Skin of body (tissue), 2 donors: ENCODE results near the gene LIMS2. TPM values are rescaled to one million over a fixed set of nuclear protein-coding genes. Genes with fewer than 3 reads are reported as not detected.

Experiments used
- DNase-seq: peaks from one replicate; lab custom pipeline; 2025; lab: John Stamatoyannopoulos, UW
- total RNA-seq: library from RNA; depleted of rRNA; stranded (reverse); fragments of >200 nt; gene quantifications from one replicate; pipeline ENCODE4 v1.2.3, GENCODE V29; 2014

The LIMS2 gene
- total RNA-seq, 1 donor from 2014 or later, result 3.8 TPM

DNA sequence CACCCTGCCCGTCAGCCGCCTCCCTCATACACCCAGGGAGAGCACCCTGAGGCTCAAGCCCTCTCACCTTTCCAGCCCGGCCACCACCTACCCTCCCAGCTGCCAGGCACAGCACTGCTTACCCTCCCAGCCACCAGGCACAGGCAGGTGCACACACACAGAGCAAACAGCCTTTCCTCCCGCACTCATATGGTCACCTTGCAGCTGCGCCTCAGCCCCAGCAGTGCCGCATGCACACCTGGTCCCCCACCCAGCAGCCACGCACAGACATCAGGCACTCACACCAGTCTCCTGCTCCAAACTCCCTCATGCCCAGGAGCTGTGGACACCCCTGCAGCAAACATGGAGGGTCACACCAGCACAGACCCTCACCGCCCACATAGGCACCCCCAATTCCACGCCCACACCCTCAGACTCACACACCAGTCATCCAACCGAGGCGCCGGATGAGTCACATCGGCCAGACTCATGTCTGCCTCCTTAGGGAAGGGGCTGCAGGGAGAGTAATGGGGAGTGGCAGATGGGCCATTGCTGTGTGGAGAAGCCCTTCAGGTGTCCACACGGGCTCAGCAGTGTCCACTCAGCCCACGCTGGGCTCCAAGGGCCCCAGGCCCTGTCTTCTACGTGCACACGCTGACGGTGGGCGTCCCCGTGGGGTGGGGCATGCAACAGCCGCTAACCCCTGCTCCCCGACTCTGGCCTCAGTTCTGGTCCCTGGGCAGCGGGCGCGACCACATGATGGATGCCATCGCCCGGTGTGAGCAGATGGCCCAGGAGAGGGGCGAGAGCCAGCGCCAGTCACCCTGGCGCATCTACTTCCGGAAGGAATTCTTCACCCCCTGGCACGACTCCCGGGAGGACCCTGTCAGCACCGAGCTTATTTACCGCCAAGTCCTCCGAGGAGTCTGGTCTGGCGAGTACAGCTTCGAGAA, 51.7 kb downstream of the LIMS2 start:
- DNase-seq, result no peak

DNA sequence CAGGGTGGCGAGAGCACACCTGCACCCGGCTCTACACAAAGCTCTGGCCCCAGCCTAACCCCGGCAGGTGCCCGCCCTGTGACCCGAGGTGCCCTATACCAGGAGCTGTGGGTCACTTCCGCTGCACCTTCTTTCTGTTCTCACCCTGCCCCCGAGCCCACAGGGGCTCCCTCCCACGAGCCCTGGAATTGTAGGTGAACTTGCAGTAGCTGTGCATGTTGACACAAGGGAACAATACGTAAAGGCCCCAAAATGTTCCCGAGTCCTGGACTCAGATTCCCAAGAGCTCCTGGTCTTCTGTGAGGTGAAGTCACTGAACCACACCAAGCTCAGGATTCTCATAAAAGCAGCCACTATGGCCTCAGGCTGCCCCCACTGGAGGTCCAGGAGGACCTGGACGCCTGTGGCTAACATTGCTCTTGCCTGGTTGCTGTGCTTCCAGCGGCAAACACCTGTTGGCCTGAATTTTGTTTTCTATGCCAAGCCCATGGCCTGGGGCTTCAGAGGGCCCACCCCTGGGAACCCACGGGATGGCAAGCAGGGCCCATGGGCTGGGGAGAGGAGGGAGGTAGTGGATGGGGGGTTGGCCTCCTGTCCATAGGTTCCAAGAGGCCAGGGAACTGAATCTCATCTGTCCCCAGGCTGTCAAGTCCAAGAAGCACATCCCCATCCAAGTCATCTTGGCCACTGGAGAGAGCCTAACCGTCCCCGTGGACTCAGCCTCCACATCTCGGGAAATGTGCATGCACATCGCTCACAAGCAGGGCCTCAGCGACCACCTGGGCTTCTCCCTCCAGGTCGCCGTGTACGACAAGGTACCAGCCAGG, 52.6 kb downstream of the LIMS2 start:
- DNase-seq, result no peak

GRCh38 chr2:127621981-127622431, 53.3 kb downstream of the LIMS2 start:
- no peak for DNase-seq

- DNase-seq, result no peak
Measured at GRCh38 chr2:127620866-127621265, 54.5 kb downstream of the LIMS2 start.

DNA sequence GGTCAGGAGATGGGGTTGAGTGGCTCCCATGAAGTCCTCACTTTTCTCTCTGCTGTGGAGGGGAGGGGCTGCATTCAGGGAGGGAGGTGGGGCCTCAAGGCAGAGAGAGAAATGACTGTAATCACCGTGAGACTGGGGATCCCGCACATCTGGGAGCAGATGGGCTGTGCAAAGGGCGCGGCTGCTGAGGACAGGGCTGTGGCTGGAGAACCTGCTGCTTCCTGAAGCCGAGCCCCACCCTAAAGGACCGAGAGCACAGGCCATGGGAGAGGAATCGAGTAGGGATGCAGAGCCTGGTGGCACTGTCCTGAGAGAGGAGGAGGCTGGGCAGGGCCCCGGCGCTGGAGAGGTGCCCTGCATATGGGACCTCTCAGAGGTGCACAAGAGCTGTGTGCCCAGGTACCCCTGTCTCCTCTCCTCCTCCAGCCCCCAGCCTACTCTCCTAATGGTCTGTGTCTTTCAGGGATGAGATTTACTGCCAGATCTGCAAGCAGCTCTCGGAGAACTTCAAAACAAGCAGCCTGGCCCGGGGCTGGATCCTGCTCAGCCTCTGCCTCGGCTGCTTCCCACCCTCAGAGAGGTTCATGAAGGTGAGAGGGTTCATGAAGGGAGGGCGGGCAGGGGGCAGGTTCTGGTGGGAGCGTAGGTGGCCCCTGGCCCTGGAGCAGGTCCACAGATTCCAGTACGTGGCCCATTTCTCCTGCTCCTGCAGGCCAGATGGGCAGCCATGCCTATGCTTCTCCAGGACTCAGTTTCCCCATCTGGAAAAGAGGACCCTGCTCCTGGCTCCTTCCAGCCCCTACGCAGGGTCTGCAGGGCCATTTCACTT, 55.2 kb downstream of the LIMS2 start:
- DNase-seq, result no peak

DNA sequence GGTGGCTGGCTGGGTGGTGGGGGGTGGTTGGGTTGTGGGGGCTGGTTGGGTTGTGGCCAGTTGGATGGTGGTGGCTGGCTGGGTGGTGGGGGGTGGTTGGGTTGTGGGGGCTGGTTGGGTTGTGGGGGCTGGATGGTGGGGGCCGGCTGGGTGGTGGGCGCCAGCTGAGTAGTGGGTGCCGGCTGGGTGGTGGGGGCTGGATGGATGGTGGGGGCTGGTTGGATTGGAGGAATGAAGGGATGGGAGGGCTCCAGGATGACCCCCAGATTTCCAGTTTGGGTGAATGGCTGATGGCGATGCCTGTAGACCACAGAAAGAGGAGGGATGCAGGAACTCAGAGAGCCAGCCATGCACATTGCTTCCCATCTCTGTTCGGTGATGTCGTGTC, 56.1 kb downstream of the LIMS2 start:
- DNase-seq, result no peak

GRCh38 chr2:127618551-127619202, 56.7 kb downstream of the LIMS2 start:
- no peak for DNase-seq

DNA sequence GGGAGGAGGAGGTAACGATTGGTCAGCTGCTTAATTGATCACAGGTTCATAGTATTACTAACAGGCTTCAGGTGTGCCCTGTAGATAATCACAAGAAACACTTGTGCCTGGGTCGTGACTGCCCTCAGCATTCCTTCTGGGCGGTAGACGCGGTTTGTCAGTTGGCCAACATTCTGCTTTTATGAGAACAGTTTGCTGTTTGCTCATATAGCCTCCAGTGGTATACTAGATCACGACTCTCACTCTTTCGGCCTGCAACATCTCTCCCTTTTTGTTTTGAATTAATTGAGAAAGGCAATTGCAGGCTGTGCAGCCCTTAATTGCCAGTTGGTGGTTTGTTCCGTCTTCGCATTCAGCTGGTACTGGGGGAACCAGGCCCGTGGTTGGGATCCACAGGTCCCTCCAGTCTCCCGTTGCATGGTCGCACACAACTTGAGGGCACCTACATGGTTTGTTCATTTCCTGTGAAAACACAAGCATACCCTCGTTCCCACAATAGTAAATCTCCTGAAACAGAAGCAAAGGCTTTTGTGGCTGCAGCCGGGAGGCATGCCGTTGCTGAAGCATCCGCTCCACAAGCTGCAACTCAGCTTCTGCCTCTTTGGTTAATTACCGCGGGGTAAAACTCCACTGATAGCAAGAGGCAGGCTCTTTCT, 59.7 kb downstream of the LIMS2 start:
- no peak for DNase-seq

- DNase-seq, result no peak
Measured at GRCh38 chr2:127614731-127615130, 60.6 kb downstream of the LIMS2 start.

- no peak for DNase-seq
Measured at GRCh38 chr2:127614246-127614645, 61.1 kb downstream of the LIMS2 start.

DNA sequence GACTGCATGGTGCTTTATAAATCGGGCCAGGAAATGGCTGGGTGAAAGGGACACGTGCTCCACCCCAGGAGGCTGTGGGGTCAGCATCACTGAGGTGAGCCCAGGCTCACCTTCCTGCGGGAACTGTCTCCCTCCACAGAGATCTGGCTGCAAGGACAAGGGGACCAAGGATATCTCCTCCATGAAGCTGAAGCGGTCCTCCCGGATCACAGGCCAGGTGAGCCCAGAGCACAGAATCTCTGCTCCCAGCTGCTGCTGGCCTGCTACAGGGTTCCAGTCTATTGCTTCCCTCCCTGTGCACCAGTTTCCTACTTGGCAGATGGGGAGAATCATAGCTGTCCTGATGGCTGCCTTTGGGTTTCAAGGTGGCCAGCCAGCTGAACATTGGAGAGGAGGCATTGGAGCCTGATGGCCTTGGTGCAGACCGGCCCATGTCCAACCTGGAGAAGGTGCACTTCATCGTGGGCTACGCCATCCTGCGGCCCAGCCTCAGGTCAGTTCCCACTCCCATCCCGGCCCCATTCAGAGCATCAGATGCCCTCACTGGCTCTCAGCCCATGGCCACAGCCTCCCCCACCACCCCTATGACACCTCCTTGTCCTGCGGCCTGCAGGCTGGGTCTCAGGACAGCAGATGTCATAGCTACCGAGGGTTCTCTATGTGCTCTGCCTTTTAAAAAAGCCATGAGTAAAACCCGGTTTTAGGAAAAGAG, 63.1 kb downstream of the LIMS2 start:
- DNase-seq, result no peak

DNA sequence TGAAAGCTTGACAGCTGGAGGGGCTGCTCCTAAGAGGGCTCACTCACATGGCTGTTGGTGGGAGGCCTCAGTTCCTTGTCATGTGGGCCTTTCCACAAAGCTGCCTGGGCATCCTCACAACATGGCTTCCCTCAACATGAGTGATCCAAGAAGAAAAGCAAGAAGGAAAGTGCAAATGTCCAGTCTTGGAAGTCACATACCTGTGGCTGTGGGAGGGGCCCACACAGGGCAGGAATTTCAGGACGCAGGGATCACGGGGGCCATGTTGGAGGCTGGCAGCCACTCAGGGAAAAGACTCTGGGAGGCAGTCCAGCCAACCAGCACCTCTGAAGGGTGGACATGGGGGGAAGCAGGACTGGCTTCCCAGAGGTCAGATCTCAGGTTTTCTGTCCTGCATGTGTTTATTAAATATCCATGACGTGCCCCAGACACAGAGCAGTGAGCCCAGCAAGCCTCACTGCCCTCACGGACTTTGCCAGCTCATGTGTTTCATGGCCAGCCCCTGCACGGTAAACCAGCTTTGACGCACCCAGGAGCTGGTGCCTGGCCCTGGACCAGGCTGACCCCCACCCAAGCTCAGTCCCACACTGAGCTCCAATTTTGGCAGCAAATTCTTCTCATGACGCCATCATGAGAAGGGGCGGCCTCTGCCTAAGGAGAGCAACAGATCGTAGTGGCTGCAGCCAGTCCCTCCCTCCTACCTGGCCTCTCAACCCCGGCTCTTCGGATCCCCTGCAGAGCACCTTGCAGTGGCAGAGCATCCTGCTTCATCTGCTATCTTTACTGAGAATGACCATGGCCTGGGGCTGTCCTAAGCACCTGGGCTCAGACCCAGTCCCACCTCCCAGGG, 64.0 kb downstream of the LIMS2 start:
- no peak for DNase-seq

- no peak for DNase-seq
Measured at GRCh38 chr2:127610561-127610960, 64.8 kb downstream of the LIMS2 start.

DNA sequence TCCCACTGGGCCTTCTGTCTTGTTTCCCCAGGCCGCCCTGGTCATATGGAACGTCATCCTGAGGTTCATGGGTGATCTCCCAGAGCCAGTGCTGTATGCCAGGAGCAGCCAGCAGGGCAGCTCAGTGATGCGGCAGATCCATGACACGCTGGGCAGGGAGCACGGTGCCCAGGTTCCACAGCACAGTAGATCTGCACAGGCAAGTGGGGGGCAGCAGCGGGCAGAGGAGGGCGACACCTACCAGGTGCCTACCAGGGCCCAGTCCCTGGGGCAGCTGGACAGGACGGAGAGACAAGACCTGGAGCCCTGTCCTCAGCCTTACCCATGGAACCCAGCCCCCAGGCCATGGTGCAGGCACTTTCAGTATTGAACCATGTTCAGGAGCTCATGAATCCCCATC, 65.5 kb downstream of the LIMS2 start:
- DNase-seq, result no peak

GRCh38 chr2:127609031-127609751, 66.1 kb downstream of the LIMS2 start:
- no peak for DNase-seq

DNA sequence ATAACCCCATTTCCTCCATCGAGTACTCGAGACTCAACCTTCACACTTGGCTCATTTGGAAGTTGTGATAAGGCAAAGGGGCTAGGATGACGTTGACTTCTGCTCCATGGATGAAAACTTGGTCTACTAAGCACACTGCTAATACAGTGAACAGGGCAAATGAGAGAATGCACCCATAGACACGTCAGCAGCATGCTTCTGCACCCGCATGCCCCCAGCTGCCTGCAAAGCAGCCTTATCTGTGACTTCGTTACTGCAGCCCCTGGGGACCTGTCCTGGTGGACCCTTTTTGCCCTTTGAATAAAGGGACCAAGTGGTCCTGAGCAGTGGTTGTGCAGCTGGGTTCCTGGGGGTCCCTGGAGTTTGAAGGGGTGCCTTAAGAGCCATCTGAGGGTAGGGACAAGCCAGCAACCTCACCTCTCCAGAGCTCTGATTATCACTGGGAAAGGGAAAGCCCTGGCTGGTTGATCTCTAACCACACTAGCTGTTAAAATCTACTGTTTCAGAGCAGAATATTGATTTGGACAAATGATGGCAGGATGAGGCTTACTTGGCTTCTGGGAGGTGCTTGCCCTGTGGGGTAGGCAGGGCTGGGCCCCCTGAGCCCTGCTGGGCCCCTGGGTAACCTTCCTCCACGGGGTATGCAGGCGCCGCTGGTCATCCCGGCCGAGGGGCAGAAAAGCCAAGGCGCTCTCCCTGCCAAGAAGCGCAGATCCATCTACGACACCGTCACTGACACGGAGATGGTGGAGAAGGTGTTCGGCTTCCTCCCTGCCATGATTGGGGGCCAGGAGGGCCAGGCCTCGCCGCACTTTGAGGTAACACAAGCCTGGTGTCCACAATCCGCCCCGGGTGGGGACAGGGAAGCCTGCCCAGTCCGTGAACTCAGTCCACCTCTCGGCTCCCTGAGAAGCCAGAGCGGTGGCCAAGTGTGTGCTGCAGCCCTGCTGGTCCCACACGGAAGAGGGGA, 67.0 kb downstream of the LIMS2 start:
- no peak for DNase-seq

DNA sequence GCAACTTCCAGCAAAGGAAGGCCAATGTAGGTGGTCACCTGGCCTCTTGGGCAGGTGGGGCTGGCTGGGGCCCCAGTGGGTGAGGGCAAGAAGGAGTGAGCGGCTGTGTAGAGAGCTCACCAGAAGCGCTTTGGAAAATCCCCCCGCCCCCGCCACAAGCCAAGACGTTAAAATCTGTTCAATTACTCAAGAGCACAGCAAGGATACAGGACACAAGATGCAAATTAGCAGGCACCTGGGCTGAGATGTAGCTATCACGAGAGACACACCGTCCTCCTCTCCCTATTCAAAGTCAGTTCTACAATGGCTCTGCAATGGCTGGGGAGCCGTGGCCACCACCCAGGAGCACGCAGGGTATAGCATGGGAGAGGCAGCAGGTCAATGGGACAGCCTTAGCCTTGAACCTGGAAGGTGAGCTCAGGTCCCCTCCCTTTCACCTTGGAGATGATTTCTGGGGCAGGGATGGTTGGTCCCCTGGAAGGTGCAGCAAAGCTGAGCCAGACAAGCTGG, 67.9 kb downstream of the LIMS2 start:
- DNase-seq, result no peak
